Iris pigment epithelial cell (primary cell): Measurements from ENCODE around the gene KRTAP10-7.
"Not testable (repeated sequence)": the region's sequence is repeated elsewhere in the genome, so short reads cannot be mapped to it uniquely, and the experiment has no call there.

Source experiments
- DNase-seq: peaks from one replicate; pipeline ENCODE4 v3.0.0-alpha.2; 2011; ENCODE audit warnings: low read depth

The KRTAP10-7 gene

GRCh38 chr21:44571844-44572782 is 28.3 kb upstream of the KRTAP10-7 start:
- DNase-seq, result no peak

- peak; percentile 7 for DNase-seq
These were observed 27.3 kb upstream of the KRTAP10-7 start for GRCh38 chr21:44572959-44573583.

GRCh38 chr21:44573630-44574456 is 26.6 kb upstream of the KRTAP10-7 start, which contains the start of gene KRTAP10-4:
Gene KRTAP10-4 (plus strand): TSS chr21:44573729. CDS start chr21:44573759, 30 bp downstream.
- not testable (repeated sequence) for DNase-seq

- DNase-seq, result no peak
These were observed 25.7 kb upstream of the KRTAP10-7 start for GRCh38 chr21:44574457-44575306.

- DNase-seq, result no peak
These were observed 24.9 kb upstream of the KRTAP10-7 start for GRCh38 chr21:44575307-44576024.

GRCh38 chr21:44576025-44576420 is 24.4 kb upstream of the KRTAP10-7 start:
- no peak for DNase-seq

GRCh38 chr21:44578371-44579055 is 21.9 kb upstream of the KRTAP10-7 start:
- no peak for DNase-seq

GRCh38 chr21:44579056-44579832 is 21.2 kb upstream of the KRTAP10-7 start:
- no peak for DNase-seq

GRCh38 chr21:44579833-44580144 is 20.6 kb upstream of the KRTAP10-7 start:
- DNase-seq, result no peak

GRCh38 chr21:44580231-44580821 is 20.1 kb upstream of the KRTAP10-7 start, which contains the start of gene KRTAP10-5:
Gene KRTAP10-5 (minus strand): TSS chr21:44580604. CDS start chr21:44580578, 26 bp downstream.
- DNase-seq, result not testable (repeated sequence)

GRCh38 chr21:44581158-44581557 is 19.2 kb upstream of the KRTAP10-7 start:
- no peak for DNase-seq

- DNase-seq, result no peak
These were observed 18.3 kb upstream of the KRTAP10-7 start for GRCh38 chr21:44582055-44582454.

GRCh38 chr21:44583089-44583799 is 17.2 kb upstream of the KRTAP10-7 start:
- DNase-seq, result no peak

- DNase-seq, result no peak
These were observed 16.6 kb upstream of the KRTAP10-7 start for GRCh38 chr21:44583800-44584147.

- no peak for DNase-seq
These were observed 14.5 kb upstream of the KRTAP10-7 start for GRCh38 chr21:44585892-44586291.

GRCh38 chr21:44589094-44589493 is 11.3 kb upstream of the KRTAP10-7 start:
- no peak for DNase-seq

GRCh38 chr21:44589586-44590305 is 10.7 kb upstream of the KRTAP10-7 start:
- no peak for DNase-seq

GRCh38 chr21:44590311-44590721 is 10.1 kb upstream of the KRTAP10-7 start:
- DNase-seq, result no peak
